ENCODE data around the gene RERGL.

GRCh38 chr12:18108611-18109010 is 18.6 kb upstream of the RERGL start:
- TF ChIP-seq EP300 (IDR thresholded peaks at IDR 0.05): no peak
- no peak for TF ChIP-seq CTCF (IDR thresholded peaks at IDR 0.05)
- no peak for TF ChIP-seq POLR2AphosphoS5 (IDR thresholded peaks at IDR 0.05)
- TF ChIP-seq POLR2A (IDR thresholded peaks at IDR 0.05): no peak
